ENCODE data around the gene STX10. TPM values are rescaled to one million over a fixed set of nuclear protein-coding genes. Genes with fewer than 3 reads are reported as not detected.

STX10 gene
- total RNA-seq, 1 donor from 2014 or later, result 75.3 TPM

GRCh38 chr19:13155472-13156359 is 5.5 kb upstream of the STX10 start:
- TF ChIP-seq CTCF (IDR thresholded peaks at IDR 0.05; ENCODE audit: insufficient read depth, low read length, severe bottlenecking), result no peak
- H3K36me3 ChIP-seq (ENCODE audit: control insufficient read depth, insufficient read depth, low read length), result peaks cover 8% of the 10 kb centered on the region
- FAIRE-seq (no peak), DNase-seq (ENCODE audit: low read depth) (peak; percentile 69)
- H3K27me3 ChIP-seq (ENCODE audit: control insufficient read depth, insufficient read depth, low read length), result no peaks in the 10 kb centered on the region
- H3K4me3 ChIP-seq (ENCODE audit: low read depth, low read length), result no peak overlapping the region

GRCh38 chr19:13154911-13155471 is 4.8 kb upstream of the STX10 start:
- H3K36me3 ChIP-seq (ENCODE audit: control insufficient read depth, insufficient read depth, low read length), result peaks cover 8% of the 10 kb centered on the region
- H3K4me3 ChIP-seq (ENCODE audit: low read depth, low read length), result peak overlapping the region; percentile 88
- FAIRE-seq, result no peak
- H3K27me3 ChIP-seq (ENCODE audit: control insufficient read depth, insufficient read depth, low read length), result no peaks in the 10 kb centered on the region
- peak; percentile 43 for TF ChIP-seq CTCF (IDR thresholded peaks at IDR 0.05; ENCODE audit: insufficient read depth, low read length, severe bottlenecking)
- DNase-seq (ENCODE audit: low read depth), result peak; percentile 75

GRCh38 chr19:13154241-13154778 is 4.1 kb upstream of the STX10 start:
- Histone ChIP-seq H3K27me3 (ENCODE audit: control insufficient read depth, insufficient read depth, low read length) (no peaks in the 10 kb centered on the region), H3K36me3 (ENCODE audit: control insufficient read depth, insufficient read depth, low read length) (peaks cover 8% of the 10 kb centered on the region), H3K4me3 (ENCODE audit: low read depth, low read length) (peak overlapping the region; percentile 88)
- DNase-seq (ENCODE audit: low read depth) (peak; percentile 75), FAIRE-seq (peak; percentile 81)
- no peak for TF ChIP-seq CTCF (IDR thresholded peaks at IDR 0.05; ENCODE audit: insufficient read depth, low read length, severe bottlenecking)

- DNase-seq (ENCODE audit: low read depth) (no peak), FAIRE-seq (no peak)
- Histone ChIP-seq H3K4me3 (ENCODE audit: low read depth, low read length) (peak overlapping the region; percentile 88), H3K36me3 (ENCODE audit: control insufficient read depth, insufficient read depth, low read length) (peaks cover 8% of the 10 kb centered on the region), H3K27me3 (ENCODE audit: control insufficient read depth, insufficient read depth, low read length) (no peaks in the 10 kb centered on the region)
- TF ChIP-seq CTCF (IDR thresholded peaks at IDR 0.05; ENCODE audit: insufficient read depth, low read length, severe bottlenecking), result no peak
These were observed 3.5 kb upstream of the STX10 start for GRCh38 chr19:13153569-13154240.

GRCh38 chr19:13152974-13153568 is 2.9 kb upstream of the STX10 start:
- no peak for FAIRE-seq
- peaks cover 8% of the 10 kb centered on the region for H3K36me3 ChIP-seq (ENCODE audit: control insufficient read depth, insufficient read depth, low read length)
- H3K27me3 ChIP-seq (ENCODE audit: control insufficient read depth, insufficient read depth, low read length), result no peaks in the 10 kb centered on the region
- H3K4me3 ChIP-seq (ENCODE audit: low read depth, low read length), result peak overlapping the region; percentile 88
- peak; percentile 80 for DNase-seq (ENCODE audit: low read depth)
- TF ChIP-seq CTCF (IDR thresholded peaks at IDR 0.05; ENCODE audit: insufficient read depth, low read length, severe bottlenecking), result peak; percentile 13

Data from bronchial epithelial cell (primary cell).